GM12874 (cell line): Measurements from ENCODE around the gene APOL4.

ENCODE experiments used
- TF ChIP-seq, protein P1 (sequence below): IDR thresholded peaks from 2 replicates; pipeline ENCODE4 v1.5.1; 2011; ENCODE audit warnings: low read depth, mild to moderate bottlenecking, control low read depth, low read length, moderate library complexity; ENCODE audit not compliant: insufficient read depth

APOL4 gene

DNA sequence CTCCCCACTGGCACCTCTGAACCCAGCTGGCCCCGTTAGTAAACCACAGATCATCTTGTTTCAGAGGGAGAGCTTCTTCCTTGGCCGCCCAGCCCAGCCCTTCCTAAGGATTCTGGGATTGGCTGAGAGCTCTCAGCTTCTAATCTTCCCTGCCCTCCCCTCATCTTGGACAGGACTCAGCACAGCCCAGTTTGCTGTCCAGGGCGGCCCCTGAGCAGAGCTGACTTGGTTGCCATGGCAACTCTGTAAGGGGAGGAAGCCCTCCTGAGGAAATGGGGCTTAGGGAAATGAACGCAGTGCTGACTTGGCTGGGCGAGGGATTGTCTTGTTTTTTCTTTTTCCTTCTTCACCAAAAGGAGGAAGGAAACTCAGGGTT, 4.6 kb downstream of the APOL4 start:
- TF ChIP-seq, protein P1, sequence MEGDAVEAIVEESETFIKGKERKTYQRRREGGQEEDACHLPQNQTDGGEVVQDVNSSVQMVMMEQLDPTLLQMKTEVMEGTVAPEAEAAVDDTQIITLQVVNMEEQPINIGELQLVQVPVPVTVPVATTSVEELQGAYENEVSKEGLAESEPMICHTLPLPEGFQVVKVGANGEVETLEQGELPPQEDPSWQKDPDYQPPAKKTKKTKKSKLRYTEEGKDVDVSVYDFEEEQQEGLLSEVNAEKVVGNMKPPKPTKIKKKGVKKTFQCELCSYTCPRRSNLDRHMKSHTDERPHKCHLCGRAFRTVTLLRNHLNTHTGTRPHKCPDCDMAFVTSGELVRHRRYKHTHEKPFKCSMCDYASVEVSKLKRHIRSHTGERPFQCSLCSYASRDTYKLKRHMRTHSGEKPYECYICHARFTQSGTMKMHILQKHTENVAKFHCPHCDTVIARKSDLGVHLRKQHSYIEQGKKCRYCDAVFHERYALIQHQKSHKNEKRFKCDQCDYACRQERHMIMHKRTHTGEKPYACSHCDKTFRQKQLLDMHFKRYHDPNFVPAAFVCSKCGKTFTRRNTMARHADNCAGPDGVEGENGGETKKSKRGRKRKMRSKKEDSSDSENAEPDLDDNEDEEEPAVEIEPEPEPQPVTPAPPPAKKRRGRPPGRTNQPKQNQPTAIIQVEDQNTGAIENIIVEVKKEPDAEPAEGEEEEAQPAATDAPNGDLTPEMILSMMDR = no peak

DNA sequence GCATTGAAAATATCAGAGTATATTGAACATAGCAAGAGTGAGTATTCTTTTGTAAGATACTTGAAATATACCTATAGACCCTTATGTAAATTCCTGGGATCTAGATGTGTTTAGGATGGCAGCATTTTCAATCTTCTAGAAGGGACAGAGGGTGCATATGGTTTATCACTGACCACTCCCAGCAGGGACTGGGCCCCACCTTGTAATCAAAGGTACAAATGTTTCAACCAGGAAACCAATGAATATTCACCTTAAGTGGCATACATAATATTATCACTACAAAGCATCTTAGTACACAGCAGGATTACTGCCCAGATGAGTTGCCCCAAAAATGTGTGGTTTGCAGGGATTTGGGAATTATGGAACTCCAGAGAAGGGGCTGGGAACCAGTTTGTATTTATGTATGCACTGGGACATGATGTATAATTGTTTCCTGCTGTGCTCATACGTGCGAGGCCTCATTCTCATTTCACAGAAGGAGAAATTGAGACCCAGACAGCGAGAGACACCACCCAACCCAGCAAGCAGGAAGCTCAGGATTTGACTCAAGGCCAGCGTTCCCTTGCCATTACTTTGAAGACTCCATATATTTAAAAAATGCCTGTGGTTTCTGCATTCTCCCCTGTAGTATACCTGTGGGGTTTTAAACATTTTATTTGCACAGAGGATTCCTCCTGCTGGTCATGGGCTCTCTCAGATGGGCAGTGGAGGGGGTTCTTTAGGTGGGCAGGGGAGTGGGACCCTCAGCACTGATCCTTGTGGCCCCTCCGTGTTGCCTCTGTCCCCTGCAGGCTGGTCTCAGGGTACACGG, 5.2 kb downstream of the APOL4 start:
- TF ChIP-seq, protein P1 = no peak

DNA sequence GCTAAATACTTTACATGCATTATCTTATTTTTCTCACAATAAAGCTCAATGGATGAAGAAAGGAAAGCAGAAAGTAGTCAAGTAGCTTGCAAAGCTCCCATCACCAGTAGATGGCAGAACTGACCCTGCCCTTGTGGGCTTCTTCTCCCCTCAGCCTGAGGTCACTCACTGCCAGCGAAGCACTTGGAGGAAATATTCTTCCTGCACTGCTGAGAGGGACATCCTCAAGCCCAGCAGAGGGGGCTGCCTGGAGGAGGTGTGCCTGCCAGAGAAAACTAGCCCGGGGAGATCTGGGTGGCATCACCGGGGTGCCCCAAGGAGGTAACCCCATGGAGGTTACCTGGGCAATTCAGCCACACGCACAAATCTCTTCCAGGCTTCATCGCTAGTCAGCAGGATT, 6.6 kb downstream of the APOL4 start:
- TF ChIP-seq, protein P1 = peak; percentile 70

DNA sequence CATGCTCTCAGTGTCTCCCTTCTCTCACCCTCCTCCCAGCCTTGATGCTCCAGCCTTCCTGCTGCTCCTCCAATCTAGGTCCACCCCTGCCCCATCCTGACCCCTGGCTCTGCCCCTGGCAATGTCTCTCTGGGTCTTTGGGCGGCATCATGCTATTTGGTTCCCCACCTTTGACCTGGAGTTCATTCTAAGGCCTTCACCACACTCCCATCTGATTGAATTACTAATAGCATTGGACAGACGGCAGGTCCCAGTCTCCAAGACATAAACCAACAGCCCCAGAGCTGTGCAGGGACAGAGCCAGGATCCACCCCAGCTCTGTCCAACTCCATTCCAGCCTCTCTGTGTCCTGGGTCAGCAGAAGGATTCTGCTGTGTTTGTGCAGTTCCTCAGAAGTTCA, 7.2 kb downstream of the APOL4 start:
- TF ChIP-seq, protein P1 = no peak

DNA sequence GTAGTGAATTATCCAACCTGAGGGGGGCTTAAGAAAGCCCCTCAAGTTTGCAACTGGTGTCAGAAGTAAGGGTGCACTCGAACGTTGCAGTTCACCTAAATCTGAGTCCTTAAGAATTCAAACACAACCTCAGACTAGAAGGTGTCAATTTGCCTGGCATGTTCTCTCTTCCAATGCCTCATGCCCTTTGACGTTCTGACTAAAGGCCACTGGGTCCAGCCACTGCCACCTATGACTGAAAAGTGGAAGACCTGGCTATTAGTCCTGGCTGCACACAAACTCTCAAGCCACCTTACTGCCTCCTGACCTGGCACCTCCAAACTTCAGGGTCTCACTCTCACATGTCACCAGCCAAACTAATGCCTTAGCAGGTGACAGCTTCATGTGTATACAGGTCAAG, 8.0 kb downstream of the APOL4 start:
- TF ChIP-seq, protein P1 = no peak

DNA sequence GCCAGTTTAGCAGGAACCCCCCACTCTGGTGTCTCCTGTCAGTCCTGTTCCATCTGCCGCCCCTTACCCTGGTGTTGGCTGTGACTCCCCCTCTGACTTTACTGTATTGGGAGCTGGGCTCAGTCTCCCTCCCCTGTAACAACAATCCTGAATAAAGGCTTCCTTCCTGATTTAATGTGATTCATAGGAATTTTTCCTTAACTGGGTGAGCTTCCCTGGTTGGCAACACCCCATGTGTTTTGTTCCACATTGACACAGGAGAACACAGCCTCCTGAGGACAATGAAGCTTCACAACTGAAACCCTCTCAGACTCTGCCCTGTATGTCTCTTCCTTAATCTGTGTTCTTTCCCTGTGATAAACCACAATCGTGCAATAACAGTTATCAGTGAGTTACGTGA, 8.4 kb downstream of the APOL4 start:
- TF ChIP-seq, protein P1 = no peak

DNA sequence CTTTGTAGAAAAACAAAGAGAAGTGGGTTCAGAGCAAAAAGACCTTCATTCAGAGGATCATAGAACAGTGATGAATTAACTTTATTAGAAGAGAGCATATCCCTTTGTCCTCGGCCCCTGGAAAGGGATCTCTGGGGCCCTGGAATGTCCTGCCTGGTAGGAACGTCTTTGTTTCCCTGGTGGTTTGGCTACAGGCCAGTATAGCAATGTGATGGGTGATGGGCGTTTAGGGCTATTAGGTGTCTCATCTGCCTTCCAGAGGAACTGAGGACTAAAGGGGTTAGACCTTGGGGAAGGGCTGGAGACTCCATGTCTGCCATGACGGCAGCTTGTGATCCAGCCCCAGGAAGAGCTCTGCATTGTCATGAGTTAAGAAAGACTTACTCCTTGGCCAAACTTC, 9.1 kb downstream of the APOL4 start:
- TF ChIP-seq, protein P1 = no peak
